Suprapubic skin (tissue), 4 donors: ENCODE data around the gene CYP2C9.

Experiments
- CTCF ChIP-seq, 2 donors: fragments of 200-600 bp in 1 of 2; fragments of 450-650 bp in 1 of 2; sonication (generic) in 1 of 2; IDR thresholded peaks; one replicate each; pipeline ENCODE4 v1.5.1; 2016 to 2019; ENCODE audit warnings: antibody characterized with exemption in 2 of 2, mild to moderate bottlenecking in 1 of 2, moderate library complexity in 1 of 2
- EP300 ChIP-seq: sonication (generic); formaldehyde crosslinking; IDR thresholded peaks from one replicate; pipeline ENCODE4 v1.6.1; 2017; ENCODE audit warnings: antibody characterized with exemption
- POLR2A ChIP-seq, 2 donors: fragments of 450-650 bp; IDR thresholded peaks; one replicate each; pipeline ENCODE4 v1.6.1; 2017; ENCODE audit warnings: antibody characterized with exemption in 2 of 2, mild to moderate bottlenecking in 2 of 2, moderate library complexity in 2 of 2
- POLR2AphosphoS5 ChIP-seq, 3 donors: sonication (generic); formaldehyde crosslinking; IDR thresholded peaks; one replicate each; pipeline ENCODE4 v1.6.1; 2017; ENCODE audit warnings: antibody characterized with exemption in 3 of 3

DNA sequence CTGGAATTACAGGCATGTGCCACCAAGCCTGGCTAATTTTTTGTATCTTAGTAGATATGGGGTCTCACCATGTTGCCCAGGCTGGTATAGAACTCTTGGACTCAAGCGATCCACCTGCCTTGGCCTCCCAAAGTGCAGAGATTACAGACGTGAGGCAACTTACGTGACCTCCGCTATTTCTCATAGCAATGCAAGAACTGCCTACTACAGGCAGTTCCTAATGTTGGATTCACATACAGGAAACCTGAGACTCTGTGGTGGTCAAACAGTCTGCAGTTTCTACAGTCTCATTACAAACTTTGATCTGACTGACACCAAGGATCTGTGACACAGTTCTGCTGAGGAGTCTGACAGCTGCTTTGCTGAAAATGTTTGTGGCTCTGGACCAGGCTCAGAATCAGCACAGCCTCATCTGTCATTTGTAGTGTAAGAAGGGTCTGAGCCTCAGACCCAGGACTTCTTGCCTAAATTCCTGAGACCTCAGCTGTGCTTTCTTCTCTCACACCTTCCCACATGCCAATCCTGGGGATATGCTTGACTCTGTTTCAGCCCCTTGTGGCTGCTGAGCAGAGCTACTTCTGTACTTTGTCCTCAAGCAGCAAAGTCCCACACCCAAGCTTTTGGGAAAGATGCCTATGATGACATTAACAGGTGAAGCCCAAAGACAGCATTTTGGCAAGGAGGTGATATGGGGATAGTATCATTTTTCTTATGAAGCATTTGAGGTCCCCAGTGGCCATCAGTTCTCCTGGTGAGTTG, 48.0 kb upstream of the CYP2C9 start:
- TF ChIP-seq EP300 (no peak), CTCF (IDR thresholded peaks at IDR 0.05) (no peak), POLR2A (IDR thresholded peaks at IDR 0.05) (no peak), POLR2AphosphoS5 (IDR thresholded peaks at IDR 0.05) (no peak)
